D341Med (cell line): ENCODE measurements around the gene KRT33A.

ENCODE experiments used
- DNase-seq: peaks from one replicate; pipeline ENCODE4 v3.0.0; 2012; ENCODE audit warnings: low spot score

The KRT33A gene

GRCh38 chr17:41301916-41302901 lies 48.4 kb downstream of the KRT33A start, which contains the start of gene KRTAP29-1:
Gene KRTAP29-1, minus strand, starts transcription at chr17:41302851. Its CDS starts 0 bp downstream, at chr17:41302851.
- DNase-seq: no peak

- no peak for DNase-seq
These were observed 49.3 kb downstream of the KRT33A start for GRCh38 chr17:41301204-41301790.

- no peak for DNase-seq
These were observed 52.0 kb downstream of the KRT33A start for GRCh38 chr17:41298458-41299135.

GRCh38 chr17:41296846-41297245 lies 53.8 kb downstream of the KRT33A start:
- DNase-seq: no peak
